HEK293 (cell line): ENCODE measurements around the gene RASSF8.

Source experiments
- KLF1 ChIP-seq: fragments of 450-650 bp; formaldehyde crosslinking; IDR thresholded peaks from 2 replicates; pipeline ENCODE4 v1.5.1; 2016; ENCODE audit warnings: missing biosample characterization, missing genetic modification characterization
- KLF9 ChIP-seq: fragments of 450-650 bp; formaldehyde crosslinking; IDR thresholded peaks from 2 replicates; pipeline ENCODE4 v1.5.1; 2016; ENCODE audit warnings: missing biosample characterization, missing genetic modification characterization, low read depth
- MZF1 ChIP-seq: fragments of 450-650 bp; formaldehyde crosslinking; IDR thresholded peaks from 2 replicates; pipeline ENCODE4 v1.5.1; 2017; ENCODE audit warnings: missing biosample characterization, missing genetic modification characterization, borderline replicate concordance
- RBAK ChIP-seq: fragments of 450-650 bp; formaldehyde crosslinking; IDR thresholded peaks from 2 replicates; pipeline ENCODE4 v1.5.1; 2016; ENCODE audit warnings: missing biosample characterization, missing genetic modification characterization
- SALL2 ChIP-seq: fragments of 450-650 bp; formaldehyde crosslinking; IDR thresholded peaks from 2 replicates; pipeline ENCODE4 v1.5.0; 2017; ENCODE audit warnings: missing biosample characterization, mild to moderate bottlenecking, missing genetic modification characterization, borderline replicate concordance
- SP2 ChIP-seq: fragments of 450-650 bp; formaldehyde crosslinking; IDR thresholded peaks from 2 replicates; pipeline ENCODE4 v1.5.1; 2016; ENCODE audit warnings: missing biosample characterization, missing genetic modification characterization
- ZBTB17 ChIP-seq: fragments of 450-650 bp; formaldehyde crosslinking; IDR thresholded peaks from 2 replicates; pipeline ENCODE4 v1.5.1; 2016; ENCODE audit warnings: missing biosample characterization, missing genetic modification characterization
- ZBTB20 ChIP-seq: fragments of 450-650 bp; formaldehyde crosslinking; IDR thresholded peaks from 2 replicates; pipeline ENCODE4 v1.5.1; 2016; ENCODE audit warnings: missing biosample characterization, missing genetic modification characterization
- ZNF146 ChIP-seq: fragments of 450-650 bp; formaldehyde crosslinking; IDR thresholded peaks from 2 replicates; pipeline ENCODE4 v1.5.1; 2016; ENCODE audit warnings: missing biosample characterization, missing genetic modification characterization
- ZNF169 ChIP-seq: fragments of 450-650 bp; formaldehyde crosslinking; IDR thresholded peaks from 2 replicates; pipeline ENCODE4 v1.5.1; 2016; ENCODE audit warnings: missing biosample characterization, missing genetic modification characterization
- ZNF266 ChIP-seq: fragments of 450-650 bp; formaldehyde crosslinking; IDR thresholded peaks from 2 replicates; pipeline ENCODE4 v1.5.1; 2016; ENCODE audit warnings: missing biosample characterization, missing genetic modification characterization, low read depth
- ZNF530 ChIP-seq: fragments of 450-650 bp; formaldehyde crosslinking; IDR thresholded peaks from 2 replicates; pipeline ENCODE4 v1.5.1; 2016; ENCODE audit warnings: low read depth, missing biosample characterization, missing genetic modification characterization
- ZNF544 ChIP-seq: fragments of 450-650 bp; formaldehyde crosslinking; IDR thresholded peaks from 2 replicates; pipeline ENCODE4 v1.5.0; 2017; ENCODE audit warnings: missing biosample characterization, missing genetic modification characterization
- ZNF560 ChIP-seq: fragments of 450-650 bp; formaldehyde crosslinking; IDR thresholded peaks from 2 replicates; pipeline ENCODE4 v1.5.1; 2017; ENCODE audit warnings: missing biosample characterization, missing genetic modification characterization, borderline replicate concordance
- ZNF561 ChIP-seq: fragments of 450-650 bp; IDR thresholded peaks from 2 replicates; pipeline ENCODE4 v1.5.1; 2018; ENCODE audit warnings: missing biosample characterization, missing genetic modification characterization, borderline replicate concordance
- ZNF596 ChIP-seq: fragments of 450-650 bp; IDR thresholded peaks from 2 replicates; pipeline ENCODE4 v1.5.0; 2018; ENCODE audit warnings: missing biosample characterization, mild to moderate bottlenecking, missing genetic modification characterization, moderate library complexity
- ZNF677 ChIP-seq: fragments of 450-650 bp; IDR thresholded peaks from 2 replicates; pipeline ENCODE4 v1.5.0; 2018; ENCODE audit warnings: missing biosample characterization, mild to moderate bottlenecking, missing genetic modification characterization, moderate library complexity
- ZNF76 ChIP-seq: fragments of 450-650 bp; formaldehyde crosslinking; IDR thresholded peaks from 2 replicates; pipeline ENCODE4; 2016; ENCODE audit warnings: low read depth, missing biosample characterization, missing genetic modification characterization, borderline replicate concordance
- ZNF785 ChIP-seq: fragments of 450-650 bp; formaldehyde crosslinking; IDR thresholded peaks from 2 replicates; pipeline ENCODE4 v1.5.1; 2016; ENCODE audit warnings: missing biosample characterization, missing genetic modification characterization
- ZSCAN23 ChIP-seq: fragments of 450-650 bp; formaldehyde crosslinking; IDR thresholded peaks from 2 replicates; pipeline ENCODE4 v1.5.1; 2016; ENCODE audit warnings: missing biosample characterization, missing genetic modification characterization
- TF ChIP-seq, protein P1 (sequence below): fragments of 450-650 bp; formaldehyde crosslinking; IDR thresholded peaks from 2 replicates; pipeline ENCODE4 v1.5.1; 2016; ENCODE audit warnings: missing biosample characterization, missing genetic modification characterization
- TF ChIP-seq, protein P2 (sequence below): fragments of 450-650 bp; formaldehyde crosslinking; IDR thresholded peaks from 2 replicates; pipeline ENCODE4 v1.5.1; 2016; ENCODE audit warnings: missing biosample characterization, missing genetic modification characterization
- TF ChIP-seq, protein P3 (sequence below): fragments of 450-650 bp; formaldehyde crosslinking; IDR thresholded peaks from 2 replicates; pipeline ENCODE4 v1.5.1; 2017; ENCODE audit warnings: missing biosample characterization, missing genetic modification characterization
- TF ChIP-seq, protein P4 (sequence below): fragments of 450-650 bp; formaldehyde crosslinking; optimal IDR thresholded peaks from 2 replicates; pipeline ENCODE3; 2016; ENCODE audit warnings: missing biosample characterization, mild to moderate bottlenecking, missing genetic modification characterization
- TF ChIP-seq, protein P5 (sequence below): fragments of 450-650 bp; IDR thresholded peaks from 2 replicates; pipeline ENCODE4 v1.5.1; 2018; ENCODE audit warnings: missing biosample characterization, missing genetic modification characterization
- TF ChIP-seq, protein P6 (sequence below): fragments of 450-650 bp; formaldehyde crosslinking; IDR thresholded peaks from 2 replicates; pipeline ENCODE4 v1.5.1; 2016; ENCODE audit warnings: missing biosample characterization, missing genetic modification characterization
- TF ChIP-seq, protein P7 (sequence below): fragments of 450-650 bp; formaldehyde crosslinking; IDR thresholded peaks from 2 replicates; pipeline ENCODE4 v1.5.1; 2016; ENCODE audit warnings: missing biosample characterization, missing genetic modification characterization

RASSF8 gene

DNA sequence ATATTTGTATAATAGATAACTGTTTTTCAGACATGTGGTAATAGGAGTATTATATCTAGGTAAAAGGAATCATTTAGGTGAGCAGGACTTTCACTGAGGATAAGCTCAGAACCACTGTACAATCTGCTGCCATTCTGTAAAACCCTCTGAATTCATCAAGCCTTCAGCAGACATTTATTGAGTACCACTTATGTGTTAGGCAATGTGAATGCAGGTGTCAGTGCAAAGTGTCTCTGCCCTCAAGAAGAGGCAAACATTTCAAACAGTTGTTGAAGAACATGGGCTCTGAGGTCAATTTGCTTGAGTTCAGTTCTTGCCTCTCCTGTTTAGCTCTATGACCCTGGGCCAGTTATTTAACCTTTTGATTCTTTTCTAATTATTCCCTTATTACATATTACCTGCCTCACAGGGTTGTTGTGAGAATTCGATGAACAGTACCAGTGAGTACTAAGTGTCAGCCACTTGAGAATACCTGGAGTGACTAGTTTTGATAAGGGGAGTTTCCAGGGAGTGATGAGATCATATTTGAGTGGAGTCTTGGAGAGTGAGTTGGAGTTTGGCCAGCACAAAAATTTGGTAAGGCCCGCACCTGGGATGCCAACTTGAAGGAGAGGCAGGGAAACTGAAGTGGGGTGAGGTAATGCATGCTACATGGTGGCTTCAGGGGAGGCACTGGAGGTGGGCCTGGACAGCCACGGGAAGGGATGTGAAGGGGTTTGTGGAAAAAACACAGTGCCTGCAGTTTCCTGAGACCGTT is 33.7 kb downstream of the RASSF8 start (continued):
- TF ChIP-seq, protein P1, sequence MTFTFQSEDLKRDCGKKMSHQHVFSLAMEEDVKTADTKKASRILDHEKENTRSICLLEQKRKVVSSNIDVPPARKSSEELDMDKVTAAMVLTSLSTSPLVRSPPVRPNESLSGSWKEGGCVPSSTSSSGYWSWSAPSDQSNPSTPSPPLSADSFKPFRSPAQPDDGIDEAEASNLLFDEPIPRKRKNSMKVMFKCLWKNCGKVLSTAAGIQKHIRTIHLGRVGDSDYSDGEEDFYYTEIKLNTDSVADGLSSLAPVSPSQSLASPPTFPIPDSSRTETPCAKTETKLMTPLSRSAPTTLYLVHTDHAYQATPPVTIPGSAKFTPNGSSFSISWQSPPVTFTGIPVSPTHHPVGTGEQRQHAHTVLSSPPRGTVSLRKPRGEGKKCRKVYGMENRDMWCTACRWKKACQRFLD (tag by site-specific recombination) = no peak
- no peak for TF ChIP-seq SALL2 (tag by site-specific recombination)
- no peak for TF ChIP-seq ZBTB20
- TF ChIP-seq ZNF146 (tag by site-specific recombination) = no peak
- no peak for TF ChIP-seq ZNF560
- TF ChIP-seq ZNF596 (tag by site-specific recombination) = no peak
- TF ChIP-seq KLF9 (tag by site-specific recombination) = no peak
- no peak for TF ChIP-seq ZSCAN23
- TF ChIP-seq, protein P2, sequence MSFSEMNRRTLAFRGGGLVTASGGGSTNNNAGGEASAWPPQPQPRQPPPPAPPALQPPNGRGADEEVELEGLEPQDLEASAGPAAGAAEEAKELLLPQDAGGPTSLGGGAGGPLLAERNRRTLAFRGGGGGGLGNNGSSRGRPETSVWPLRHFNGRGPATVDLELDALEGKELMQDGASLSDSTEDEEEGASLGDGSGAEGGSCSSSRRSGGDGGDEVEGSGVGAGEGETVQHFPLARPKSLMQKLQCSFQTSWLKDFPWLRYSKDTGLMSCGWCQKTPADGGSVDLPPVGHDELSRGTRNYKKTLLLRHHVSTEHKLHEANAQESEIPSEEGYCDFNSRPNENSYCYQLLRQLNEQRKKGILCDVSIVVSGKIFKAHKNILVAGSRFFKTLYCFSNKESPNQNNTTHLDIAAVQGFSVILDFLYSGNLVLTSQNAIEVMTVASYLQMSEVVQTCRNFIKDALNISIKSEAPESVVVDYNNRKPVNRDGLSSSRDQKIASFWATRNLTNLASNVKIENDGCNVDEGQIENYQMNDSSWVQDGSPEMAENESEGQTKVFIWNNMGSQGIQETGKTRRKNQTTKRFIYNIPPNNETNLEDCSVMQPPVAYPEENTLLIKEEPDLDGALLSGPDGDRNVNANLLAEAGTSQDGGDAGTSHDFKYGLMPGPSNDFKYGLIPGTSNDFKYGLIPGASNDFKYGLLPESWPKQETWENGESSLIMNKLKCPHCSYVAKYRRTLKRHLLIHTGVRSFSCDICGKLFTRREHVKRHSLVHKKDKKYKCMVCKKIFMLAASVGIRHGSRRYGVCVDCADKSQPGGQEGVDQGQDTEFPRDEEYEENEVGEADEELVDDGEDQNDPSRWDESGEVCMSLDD (tag by site-specific recombination) = no peak; the same call in 1 of the 2 replicates
- TF ChIP-seq, protein P3, sequence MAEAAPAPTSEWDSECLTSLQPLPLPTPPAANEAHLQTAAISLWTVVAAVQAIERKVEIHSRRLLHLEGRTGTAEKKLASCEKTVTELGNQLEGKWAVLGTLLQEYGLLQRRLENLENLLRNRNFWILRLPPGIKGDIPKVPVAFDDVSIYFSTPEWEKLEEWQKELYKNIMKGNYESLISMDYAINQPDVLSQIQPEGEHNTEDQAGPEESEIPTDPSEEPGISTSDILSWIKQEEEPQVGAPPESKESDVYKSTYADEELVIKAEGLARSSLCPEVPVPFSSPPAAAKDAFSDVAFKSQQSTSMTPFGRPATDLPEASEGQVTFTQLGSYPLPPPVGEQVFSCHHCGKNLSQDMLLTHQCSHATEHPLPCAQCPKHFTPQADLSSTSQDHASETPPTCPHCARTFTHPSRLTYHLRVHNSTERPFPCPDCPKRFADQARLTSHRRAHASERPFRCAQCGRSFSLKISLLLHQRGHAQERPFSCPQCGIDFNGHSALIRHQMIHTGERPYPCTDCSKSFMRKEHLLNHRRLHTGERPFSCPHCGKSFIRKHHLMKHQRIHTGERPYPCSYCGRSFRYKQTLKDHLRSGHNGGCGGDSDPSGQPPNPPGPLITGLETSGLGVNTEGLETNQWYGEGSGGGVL = peak; percentile 67
- no peak for TF ChIP-seq ZNF266
- TF ChIP-seq ZNF544 (tag by site-specific recombination) = no peak
- TF ChIP-seq, protein P4, sequence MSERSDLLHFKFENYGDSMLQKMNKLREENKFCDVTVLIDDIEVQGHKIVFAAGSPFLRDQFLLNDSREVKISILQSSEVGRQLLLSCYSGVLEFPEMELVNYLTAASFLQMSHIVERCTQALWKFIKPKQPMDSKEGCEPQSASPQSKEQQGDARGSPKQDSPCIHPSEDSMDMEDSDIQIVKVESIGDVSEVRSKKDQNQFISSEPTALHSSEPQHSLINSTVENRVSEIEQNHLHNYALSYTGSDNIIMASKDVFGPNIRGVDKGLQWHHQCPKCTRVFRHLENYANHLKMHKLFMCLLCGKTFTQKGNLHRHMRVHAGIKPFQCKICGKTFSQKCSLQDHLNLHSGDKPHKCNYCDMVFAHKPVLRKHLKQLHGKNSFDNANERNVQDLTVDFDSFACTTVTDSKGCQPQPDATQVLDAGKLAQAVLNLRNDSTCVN (tag by site-specific recombination) = no peak
- no peak for TF ChIP-seq ZNF785 (tag by site-specific recombination)
- TF ChIP-seq, protein P5, sequence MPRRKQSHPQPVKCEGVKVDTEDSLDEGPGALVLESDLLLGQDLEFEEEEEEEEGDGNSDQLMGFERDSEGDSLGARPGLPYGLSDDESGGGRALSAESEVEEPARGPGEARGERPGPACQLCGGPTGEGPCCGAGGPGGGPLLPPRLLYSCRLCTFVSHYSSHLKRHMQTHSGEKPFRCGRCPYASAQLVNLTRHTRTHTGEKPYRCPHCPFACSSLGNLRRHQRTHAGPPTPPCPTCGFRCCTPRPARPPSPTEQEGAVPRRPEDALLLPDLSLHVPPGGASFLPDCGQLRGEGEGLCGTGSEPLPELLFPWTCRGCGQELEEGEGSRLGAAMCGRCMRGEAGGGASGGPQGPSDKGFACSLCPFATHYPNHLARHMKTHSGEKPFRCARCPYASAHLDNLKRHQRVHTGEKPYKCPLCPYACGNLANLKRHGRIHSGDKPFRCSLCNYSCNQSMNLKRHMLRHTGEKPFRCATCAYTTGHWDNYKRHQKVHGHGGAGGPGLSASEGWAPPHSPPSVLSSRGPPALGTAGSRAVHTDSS (tag by site-specific recombination) = no peak
- TF ChIP-seq KLF1 (tag by site-specific recombination) = no peak
- TF ChIP-seq, protein P6, sequence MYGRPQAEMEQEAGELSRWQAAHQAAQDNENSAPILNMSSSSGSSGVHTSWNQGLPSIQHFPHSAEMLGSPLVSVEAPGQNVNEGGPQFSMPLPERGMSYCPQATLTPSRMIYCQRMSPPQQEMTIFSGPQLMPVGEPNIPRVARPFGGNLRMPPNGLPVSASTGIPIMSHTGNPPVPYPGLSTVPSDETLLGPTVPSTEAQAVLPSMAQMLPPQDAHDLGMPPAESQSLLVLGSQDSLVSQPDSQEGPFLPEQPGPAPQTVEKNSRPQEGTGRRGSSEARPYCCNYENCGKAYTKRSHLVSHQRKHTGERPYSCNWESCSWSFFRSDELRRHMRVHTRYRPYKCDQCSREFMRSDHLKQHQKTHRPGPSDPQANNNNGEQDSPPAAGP = 0 out of 2 replicates have a peak, but pooled peaks have one; percentile 34
- TF ChIP-seq ZNF561 = no peak
- TF ChIP-seq SP2 (tag by site-specific recombination) = no peak
- TF ChIP-seq ZNF677 = no peak
- no peak for TF ChIP-seq RBAK (tag by site-specific recombination)
- TF ChIP-seq, protein P7, sequence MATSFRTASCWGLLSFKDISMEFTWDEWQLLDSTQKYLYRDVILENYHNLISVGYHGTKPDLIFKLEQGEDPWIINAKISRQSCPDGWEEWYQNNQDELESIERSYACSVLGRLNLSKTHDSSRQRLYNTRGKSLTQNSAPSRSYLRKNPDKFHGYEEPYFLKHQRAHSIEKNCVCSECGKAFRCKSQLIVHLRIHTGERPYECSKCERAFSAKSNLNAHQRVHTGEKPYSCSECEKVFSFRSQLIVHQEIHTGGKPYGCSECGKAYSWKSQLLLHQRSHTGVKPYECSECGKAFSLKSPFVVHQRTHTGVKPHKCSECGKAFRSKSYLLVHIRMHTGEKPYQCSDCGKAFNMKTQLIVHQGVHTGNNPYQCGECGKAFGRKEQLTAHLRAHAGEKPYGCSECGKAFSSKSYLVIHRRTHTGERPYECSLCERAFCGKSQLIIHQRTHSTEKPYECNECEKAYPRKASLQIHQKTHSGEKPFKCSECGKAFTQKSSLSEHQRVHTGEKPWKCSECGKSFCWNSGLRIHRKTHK (tag by site-specific recombination) = no peak
- TF ChIP-seq ZNF76 (tag by site-specific recombination) = no peak
- TF ChIP-seq ZBTB17 (tag by site-specific recombination) = no peak
- TF ChIP-seq ZNF169 (tag by site-specific recombination) = no peak
- TF ChIP-seq MZF1 (tag by site-specific recombination) = no peak
- TF ChIP-seq ZNF530 (tag by site-specific recombination) = no peak
